ENCODE data around the gene EXOC8. TPM values are rescaled to one million over a fixed set of nuclear protein-coding genes. Genes with fewer than 3 reads are reported as not detected.

Gene EXOC8
- total RNA-seq, 2 donors from 2014 or later = 10.7 to 11.8 TPM

- no peak overlapping the region for H3K27ac ChIP-seq
- H3K36me3 ChIP-seq = peaks cover 42% of the 10 kb centered on the region
- H3K4me3 ChIP-seq = no peak overlapping the region
- DNase-seq (ENCODE audit: low spot score) = no peak
- TF ChIP-seq CTCF (IDR thresholded peaks at IDR 0.05) = no peak
- H3K27me3 ChIP-seq = no peaks in the 10 kb centered on the region
- H3K4me1 ChIP-seq = no peaks in the 10 kb centered on the region
- H3K9me3 ChIP-seq = no peaks in the 10 kb centered on the region
Observed at GRCh38 chr1:231348442-231348841, 10.8 kb upstream of the EXOC8 start.

- no peak overlapping the region for H3K4me3 ChIP-seq
- no peak for DNase-seq (ENCODE audit: low spot score)
- H3K36me3 ChIP-seq = peaks cover 42% of the 10 kb centered on the region
- H3K9me3 ChIP-seq = no peaks in the 10 kb centered on the region
- no peaks in the 10 kb centered on the region for H3K4me1 ChIP-seq
- no peak overlapping the region for H3K27ac ChIP-seq
- no peak for TF ChIP-seq CTCF (IDR thresholded peaks at IDR 0.05)
- H3K27me3 ChIP-seq = no peaks in the 10 kb centered on the region
Observed at GRCh38 chr1:231347961-231348360, 10.3 kb upstream of the EXOC8 start.

DNA sequence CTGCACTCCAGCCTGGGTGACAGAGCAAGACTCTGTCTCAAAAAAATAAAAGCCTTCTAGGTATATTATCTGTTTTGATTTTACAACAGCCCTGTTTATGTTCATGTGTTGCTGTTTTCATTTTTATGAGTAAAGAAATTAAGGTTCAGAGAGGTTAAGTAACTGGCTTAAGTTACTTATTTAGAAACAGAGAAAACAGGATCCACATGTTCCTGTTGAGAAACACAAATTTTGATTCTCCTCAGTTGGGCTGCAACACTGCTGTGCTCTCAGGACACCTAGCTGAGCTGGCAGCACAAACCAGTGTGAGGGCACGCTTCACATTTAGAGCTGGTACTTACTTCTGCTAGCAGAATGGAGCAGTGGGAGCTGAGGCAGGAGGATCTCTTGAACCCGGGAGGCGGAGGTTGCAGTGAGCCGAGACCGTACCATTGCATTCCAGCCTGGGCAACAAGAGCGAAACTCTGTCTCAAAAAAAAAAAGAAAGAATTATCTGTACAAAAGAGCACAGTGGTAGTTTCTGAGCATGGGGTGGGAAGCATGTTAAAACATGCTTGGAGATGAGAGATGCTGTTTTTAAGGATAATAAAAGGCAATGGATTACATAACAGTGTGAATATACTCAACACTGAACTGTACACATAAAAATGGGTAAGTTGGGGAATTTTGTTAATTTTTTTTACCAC, 2.8 kb upstream of the EXOC8 start:
- DNase-seq (ENCODE audit: low spot score) = no peak
- no peak for TF ChIP-seq CTCF (IDR thresholded peaks at IDR 0.05)
- H3K36me3 ChIP-seq = peaks cover 4% of the 10 kb centered on the region
- no peaks in the 10 kb centered on the region for H3K27me3 ChIP-seq
- no peak overlapping the region for H3K27ac ChIP-seq
- H3K4me3 ChIP-seq = no peak overlapping the region
- peaks cover 0 to 31% of the 10 kb centered on the region in 2 donors for H3K4me1 ChIP-seq
- H3K9me3 ChIP-seq = no peaks in the 10 kb centered on the region

- no peak for TF ChIP-seq CTCF (IDR thresholded peaks at IDR 0.05)
- H3K9me3 ChIP-seq = no peaks in the 10 kb centered on the region
- peaks cover 0 to 51% of the 10 kb centered on the region in 2 donors for H3K4me1 ChIP-seq
- H3K36me3 ChIP-seq = peaks cover 15% of the 10 kb centered on the region
- peak; percentile 87 for DNase-seq (ENCODE audit: low spot score)
- H3K27me3 ChIP-seq = no peaks in the 10 kb centered on the region
- peak within 1 kb of the TSS; percentile 89 to 96 for H3K27ac ChIP-seq
- H3K4me3 ChIP-seq = peak within 1 kb of the TSS; percentile 79 to 89
Observed at GRCh38 chr1:231338270-231339128, 847 bp upstream of the EXOC8 start, which contains the start of gene SPRTN. Gene SPRTN (plus strand): TSS chr1:231338293. CDS start chr1:231338384, 91 bp downstream.

- Histone ChIP-seq H3K36me3 (peaks cover 15% of the 10 kb centered on the region), H3K27me3 (no peaks in the 10 kb centered on the region), H3K4me3 (peak overlapping the region; percentile 79 to 89), H3K4me1 (peaks cover 0 to 63% of the 10 kb centered on the region in 2 donors), H3K27ac (peak overlapping the region; percentile 89 to 96), H3K9me3 (no peaks in the 10 kb centered on the region)
- DNase-seq (ENCODE audit: low spot score) = no peak
- TF ChIP-seq CTCF (IDR thresholded peaks at IDR 0.05) = no peak
Observed at GRCh38 chr1:231337043-231337471, 595 bp downstream of the EXOC8 start.

Data from right atrium auricular region (tissue), 2 donors.